Measurements from ENCODE around the gene DPEP3. TPM values are rescaled to one million over a fixed set of nuclear protein-coding genes. Genes with fewer than 3 reads are reported as not detected.
A peak's percentile ranks its signal among the peaks of the same experiment; 100 is the strongest.

Gene DPEP3
- total and polyA plus RNA-seq, 2 experiments from 2014 or later: not detected

GRCh38 chr16:68022278-68022727, 42.0 kb upstream of the DPEP3 start:
- peak overlapping the region; percentile 94 for H3K9ac ChIP-seq
- no peaks in the 10 kb centered on the region for H3K27me3 ChIP-seq (replicated peaks; ENCODE audit: insufficient read depth)
- H3K9me2 ChIP-seq (ENCODE audit: insufficient read depth): no peaks in the 10 kb centered on the region
- no peaks in the 10 kb centered on the region for H3K9me3 ChIP-seq (ENCODE audit: low read depth)
- WGBS, 2 experiments (ENCODE audit: low coverage in 1 of 2, low lambda C conversion rate in 2 of 2, missing lambda C conversion rate in 2 of 2): 1 to 3% methylated on average over 14 to 19 of the region's 19 CpGs
- peak overlapping the region; percentile 91 for H3K4me2 ChIP-seq (ENCODE audit: unreplicated experiment)
- in situ Hi-C loops (cut with MboI): no loop called here
- no peak for TF ChIP-seq EZH2 (IDR thresholded peaks at IDR 0.05; ENCODE audit: insufficient read depth, poor library complexity, severe bottlenecking)
- TF ChIP-seq EZH2phosphoT487 (IDR thresholded peaks at IDR 0.05; ENCODE audit: insufficient read depth, low read depth): no peak
- H3K4me3 ChIP-seq: peak overlapping the region; percentile 91
- no peaks in the 10 kb centered on the region for H3K36me3 ChIP-seq (ENCODE audit: low read depth)
- H3K4me1 ChIP-seq (ENCODE audit: insufficient read depth): peaks cover 16% of the 10 kb centered on the region
- peaks cover 45% of the 10 kb centered on the region for H3K79me2 ChIP-seq (ENCODE audit: insufficient read depth)
- H4K20me1 ChIP-seq (ENCODE audit: insufficient read depth): no peaks in the 10 kb centered on the region
- peak overlapping the region; percentile 78 for H3K27ac ChIP-seq
- DNase-seq: peak; percentile 45
- H3F3A ChIP-seq (ENCODE audit: insufficient read depth): 0 out of 2 replicates have a peak, but pooled peaks cover 4% of the 10 kb centered on the region
- H2AFZ ChIP-seq: peak overlapping the region; percentile 81

GRCh38 chr16:68021490-68021889, 41.2 kb upstream of the DPEP3 start:
- H3K36me3 ChIP-seq (ENCODE audit: low read depth): no peaks in the 10 kb centered on the region
- no peak overlapping the region for H3K4me3 ChIP-seq
- in situ Hi-C loops (cut with MboI): no loop called here
- no peaks in the 10 kb centered on the region for H4K20me1 ChIP-seq (ENCODE audit: insufficient read depth)
- 0 out of 2 replicates have a peak, but pooled peaks cover 4% of the 10 kb centered on the region for H3F3A ChIP-seq (ENCODE audit: insufficient read depth)
- peak overlapping the region; percentile 94; the same call in 1 of the 2 replicates for H3K9ac ChIP-seq
- H3K9me3 ChIP-seq (ENCODE audit: low read depth): no peaks in the 10 kb centered on the region
- H3K27ac ChIP-seq: no peak overlapping the region
- H3K4me2 ChIP-seq (ENCODE audit: unreplicated experiment): peak overlapping the region; percentile 91
- 95 to 98% methylated on average over 10 of the region's 10 CpGs for WGBS, 2 experiments (ENCODE audit: low coverage in 1 of 2, low lambda C conversion rate in 2 of 2, missing lambda C conversion rate in 2 of 2)
- no peaks in the 10 kb centered on the region for H3K9me2 ChIP-seq (ENCODE audit: insufficient read depth)
- H3K79me2 ChIP-seq (ENCODE audit: insufficient read depth): peaks cover 45% of the 10 kb centered on the region
- no peak for TF ChIP-seq EZH2phosphoT487 (IDR thresholded peaks at IDR 0.05; ENCODE audit: insufficient read depth, low read depth)
- TF ChIP-seq EZH2 (IDR thresholded peaks at IDR 0.05; ENCODE audit: insufficient read depth, poor library complexity, severe bottlenecking): no peak
- peaks cover 16% of the 10 kb centered on the region for H3K4me1 ChIP-seq (ENCODE audit: insufficient read depth)
- H2AFZ ChIP-seq: no peak overlapping the region
- no peak for DNase-seq
- H3K27me3 ChIP-seq (replicated peaks; ENCODE audit: insufficient read depth): no peaks in the 10 kb centered on the region

GRCh38 chr16:68019167-68019680, 38.9 kb upstream of the DPEP3 start:
- no peaks in the 10 kb centered on the region for H3K9me3 ChIP-seq (ENCODE audit: low read depth)
- no peak for TF ChIP-seq EZH2 (IDR thresholded peaks at IDR 0.05; ENCODE audit: insufficient read depth, poor library complexity, severe bottlenecking)
- no peak for TF ChIP-seq EZH2phosphoT487 (IDR thresholded peaks at IDR 0.05; ENCODE audit: insufficient read depth, low read depth)
- no peaks in the 10 kb centered on the region for H3K27me3 ChIP-seq (replicated peaks; ENCODE audit: insufficient read depth)
- no peak overlapping the region for H2AFZ ChIP-seq
- no peaks in the 10 kb centered on the region for H3K9me2 ChIP-seq (ENCODE audit: insufficient read depth)
- 0 out of 2 replicates have a peak, but pooled peaks cover 4% of the 10 kb centered on the region for H3F3A ChIP-seq (ENCODE audit: insufficient read depth)
- no peak overlapping the region for H3K4me3 ChIP-seq
- H3K27ac ChIP-seq: no peak overlapping the region
- WGBS, 2 experiments (ENCODE audit: low coverage in 1 of 2, low lambda C conversion rate in 2 of 2, missing lambda C conversion rate in 2 of 2): 71 to 74% methylated on average over 8 of the region's 8 CpGs
- H3K79me2 ChIP-seq (ENCODE audit: insufficient read depth): peaks cover 32% of the 10 kb centered on the region
- no peaks in the 10 kb centered on the region for H4K20me1 ChIP-seq (ENCODE audit: insufficient read depth)
- H3K9ac ChIP-seq: no peak overlapping the region
- no peak for DNase-seq
- in situ Hi-C loops (cut with MboI): no loop called here
- peaks cover 13% of the 10 kb centered on the region for H3K4me1 ChIP-seq (ENCODE audit: insufficient read depth)
- no peaks in the 10 kb centered on the region for H3K36me3 ChIP-seq (ENCODE audit: low read depth)
- H3K4me2 ChIP-seq (ENCODE audit: unreplicated experiment): no peak overlapping the region

GRCh38 chr16:68015681-68016080, 35.4 kb upstream of the DPEP3 start, which contains the start of gene DPEP2NB:
TSS of gene DPEP2NB (minus strand) at chr16:68015911. CDS start at chr16:68015770, 141 bp downstream.
- Histone ChIP-seq H3K4me1 (ENCODE audit: insufficient read depth) (no peaks in the 10 kb centered on the region), H3K27me3 (replicated peaks; ENCODE audit: insufficient read depth) (no peaks in the 10 kb centered on the region), H3F3A (ENCODE audit: insufficient read depth) (no peaks in the 10 kb centered on the region), H2AFZ (no peak within 1 kb of the TSS), H3K27ac (no peak within 1 kb of the TSS), H3K79me2 (ENCODE audit: insufficient read depth) (no peaks in the 10 kb centered on the region), H3K9me3 (ENCODE audit: low read depth) (no peaks in the 10 kb centered on the region), H3K4me3 (no peak within 1 kb of the TSS), H3K36me3 (ENCODE audit: low read depth) (no peaks in the 10 kb centered on the region), H4K20me1 (ENCODE audit: insufficient read depth) (no peaks in the 10 kb centered on the region), H3K9ac (no peak within 1 kb of the TSS), H3K9me2 (ENCODE audit: insufficient read depth) (no peaks in the 10 kb centered on the region), H3K4me2 (ENCODE audit: unreplicated experiment) (no peak within 1 kb of the TSS)
- 70 to 75% methylated on average over 5 of the region's 5 CpGs for WGBS, 2 experiments (ENCODE audit: low coverage in 1 of 2, low lambda C conversion rate in 2 of 2, missing lambda C conversion rate in 2 of 2)
- TF ChIP-seq EZH2phosphoT487 (IDR thresholded peaks at IDR 0.05; ENCODE audit: insufficient read depth, low read depth) (no peak), EZH2 (IDR thresholded peaks at IDR 0.05; ENCODE audit: insufficient read depth, poor library complexity, severe bottlenecking) (no peak)
- in situ Hi-C loops (cut with MboI): no loop called here
- DNase-seq: no peak

Data from GM23248 (cell line).